ENCODE measurements around the gene GASK1A. TPM values are rescaled to one million over a fixed set of nuclear protein-coding genes. Genes with fewer than 3 reads are reported as not detected.

The GASK1A gene
- total RNA-seq, 1 donor from 2014 or later: 16.5 TPM

DNA sequence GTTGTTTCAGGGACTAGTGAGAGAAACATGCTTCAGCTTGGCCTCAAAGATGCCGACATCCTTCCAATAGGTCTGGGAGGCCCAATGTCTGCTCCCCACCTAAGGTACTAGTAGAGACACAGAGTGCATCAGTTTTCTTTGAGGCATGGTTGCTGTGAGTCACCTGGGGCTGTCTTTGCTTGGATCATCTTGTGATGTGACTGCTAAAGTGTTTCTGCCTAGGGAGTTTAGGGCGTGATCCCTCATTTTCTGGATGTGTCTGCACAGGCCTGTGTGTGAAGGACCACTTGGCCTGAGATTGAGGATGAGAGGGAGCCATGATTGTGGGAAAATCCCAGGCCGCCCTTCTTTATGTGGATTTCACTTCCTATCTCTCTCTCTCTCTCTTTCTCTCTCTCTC lies 4.8 kb downstream of the GASK1A start:
- DNase-seq: no peak

DNA sequence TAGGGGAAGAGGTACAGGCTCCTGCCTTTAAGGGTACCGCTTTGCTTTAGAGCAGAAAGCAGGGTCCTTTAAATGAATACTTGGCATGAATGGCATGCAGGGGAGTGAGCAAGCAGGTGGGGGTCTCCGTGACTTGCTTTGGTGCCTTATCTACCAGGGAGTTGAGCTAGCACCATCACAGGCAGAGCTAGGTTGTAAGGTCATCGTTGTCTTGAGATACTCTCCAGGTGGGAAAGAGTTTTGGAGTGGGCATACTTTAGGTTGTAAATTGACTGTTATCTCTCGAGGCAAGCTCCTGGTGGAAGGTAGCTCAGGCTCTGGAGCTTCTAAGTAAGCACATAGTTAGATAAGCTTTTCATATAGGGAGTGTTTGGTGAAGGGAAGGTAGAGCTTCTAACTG lies 5.6 kb downstream of the GASK1A start:
- no peak for DNase-seq

- DNase-seq: no peak
These were observed 9.0 kb downstream of the GASK1A start for GRCh38 chr3:42988097-42988496.

GRCh38 chr3:42988566-42988965 lies 9.5 kb downstream of the GASK1A start:
- no peak for DNase-seq

- no peak for DNase-seq
These were observed 12.5 kb downstream of the GASK1A start for GRCh38 chr3:42991341-42992315.

DNA sequence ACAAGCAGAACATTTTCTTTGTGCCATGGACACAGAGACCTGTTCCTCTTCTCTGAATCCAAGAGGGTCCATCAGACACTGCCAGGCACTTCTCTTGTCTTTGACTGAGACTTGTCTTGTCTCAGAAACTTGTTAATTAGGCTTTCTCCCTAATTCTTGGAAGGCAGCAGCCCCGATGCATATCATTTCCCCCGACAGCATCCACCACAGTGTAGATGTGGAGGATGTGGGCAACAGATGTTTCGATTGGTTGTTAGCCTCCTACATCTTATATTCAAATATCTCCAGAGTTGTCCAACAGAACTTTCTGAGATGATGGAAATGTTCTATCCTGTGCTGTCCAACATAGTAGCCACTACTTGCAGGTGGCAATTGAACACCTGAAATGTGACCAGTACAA lies 15.5 kb downstream of the GASK1A start:
- no peak for DNase-seq

GRCh38 chr3:42996021-42996420 lies 16.9 kb downstream of the GASK1A start:
- DNase-seq: no peak

- DNase-seq: no peak
These were observed 17.5 kb downstream of the GASK1A start for GRCh38 chr3:42996633-42997075.

- DNase-seq: no peak
These were observed 20.1 kb downstream of the GASK1A start for GRCh38 chr3:42999212-42999611.

GRCh38 chr3:42999632-43000031 lies 20.5 kb downstream of the GASK1A start:
- DNase-seq: no peak

GRCh38 chr3:43000387-43000786 lies 21.3 kb downstream of the GASK1A start:
- no peak for DNase-seq

DNA sequence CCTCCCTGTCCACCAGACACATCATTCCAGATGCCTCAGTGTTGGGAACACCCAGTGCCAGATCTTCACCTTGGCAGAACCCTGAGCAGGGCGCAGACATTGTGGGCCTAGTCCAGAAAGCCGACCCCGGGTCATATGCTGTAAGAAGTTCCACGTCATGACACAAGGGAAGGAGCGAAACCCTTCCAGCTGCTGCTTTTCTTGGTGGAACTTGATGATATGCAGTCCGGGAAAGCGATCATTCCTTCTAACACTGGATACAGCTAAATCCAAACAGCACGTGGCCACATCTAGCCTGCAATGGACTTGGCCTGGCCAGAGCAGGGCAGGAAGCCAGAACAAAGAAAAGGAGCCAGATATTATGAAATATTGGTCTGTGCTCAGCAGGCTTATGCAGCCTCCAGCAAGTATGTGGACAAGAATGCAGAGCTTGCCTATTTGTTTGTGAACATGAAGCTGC lies 22.0 kb downstream of the GASK1A start:
- DNase-seq: peak; percentile 94

- DNase-seq: no peak
These were observed 22.5 kb downstream of the GASK1A start for GRCh38 chr3:43001556-43002121.

GRCh38 chr3:43004282-43004681 lies 25.2 kb downstream of the GASK1A start:
- no peak for DNase-seq

DNA sequence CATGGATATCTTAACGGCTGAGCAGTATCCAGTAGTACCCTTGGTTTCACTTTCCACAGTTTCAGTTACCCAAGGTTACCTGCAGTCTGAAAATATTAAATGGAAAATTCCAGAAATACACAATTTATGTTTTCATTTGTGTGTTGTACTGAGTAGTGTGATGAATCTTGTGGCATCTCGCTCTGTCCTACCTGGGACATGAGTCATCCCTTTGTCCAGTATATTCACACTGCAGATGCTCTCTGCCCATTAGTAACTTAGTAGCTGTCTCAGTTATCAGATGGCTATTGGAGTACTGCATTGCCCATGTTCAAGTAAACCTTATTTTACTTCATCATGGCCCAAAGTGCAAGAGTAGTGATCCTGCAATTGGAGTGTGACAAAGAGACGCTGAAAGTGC lies 26.1 kb downstream of the GASK1A start:
- no peak for DNase-seq

- no peak for DNase-seq
These were observed 26.9 kb downstream of the GASK1A start for GRCh38 chr3:43005981-43006380.

DNA sequence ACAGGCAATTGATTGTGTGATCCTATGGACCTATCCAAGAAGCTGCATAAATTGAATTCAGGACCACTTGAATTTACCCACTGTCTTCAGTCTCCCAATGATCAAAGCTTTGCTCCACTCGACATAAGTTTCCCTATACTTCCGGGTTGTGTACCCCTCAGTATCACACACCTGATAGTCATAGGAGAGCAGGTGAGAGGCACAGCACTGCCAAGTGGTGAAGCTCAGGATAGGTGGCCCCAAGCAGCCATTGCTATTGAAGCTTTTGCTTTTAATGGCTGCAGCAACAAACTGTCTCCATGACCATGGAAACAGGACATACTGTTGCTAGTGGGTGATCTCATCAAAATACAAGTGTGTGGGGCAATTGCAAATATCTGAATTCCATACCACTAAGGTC lies 27.7 kb downstream of the GASK1A start:
- no peak for DNase-seq

DNA sequence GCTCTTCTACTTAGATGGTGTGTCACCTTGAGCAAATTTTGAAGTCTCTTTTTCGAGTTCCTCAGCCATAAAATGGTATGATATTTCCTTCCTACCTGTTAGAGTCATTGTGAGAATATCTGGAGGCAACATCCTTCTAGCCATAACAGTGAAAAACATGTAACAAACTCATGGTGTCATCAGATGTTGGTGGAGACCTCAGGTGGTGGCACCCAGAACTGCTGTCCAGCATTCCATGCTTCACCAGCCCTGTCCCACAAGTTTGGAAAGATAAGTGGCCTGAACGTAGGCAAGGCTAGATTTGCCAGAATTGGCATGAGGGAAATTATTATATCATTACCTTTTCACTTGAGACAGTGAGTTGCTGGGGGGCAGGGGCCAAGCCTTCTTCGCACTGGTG lies 30.4 kb downstream of the GASK1A start:
- no peak for DNase-seq

DNA sequence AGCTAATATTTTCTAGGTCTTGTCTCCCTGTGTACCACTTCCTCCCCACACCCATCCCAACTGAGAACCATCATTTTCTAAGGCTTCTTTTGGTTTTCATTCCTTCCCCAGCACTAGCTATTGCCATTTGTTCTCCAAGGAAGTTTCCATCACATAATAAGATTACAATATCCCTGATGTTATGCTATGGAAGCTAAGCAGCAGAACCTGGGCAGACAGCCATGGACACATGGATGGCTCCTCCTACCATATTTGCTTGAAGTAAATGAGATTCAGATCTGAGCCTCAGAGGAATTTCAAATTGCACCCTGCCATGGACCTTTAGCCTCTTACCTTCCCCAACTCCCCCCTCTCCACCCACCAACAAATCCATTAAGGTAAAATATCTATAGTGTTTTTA lies 31.5 kb downstream of the GASK1A start:
- DNase-seq: peak; percentile 73

GRCh38 chr3:43011638-43012037 lies 32.5 kb downstream of the GASK1A start:
- DNase-seq: no peak

- DNase-seq: no peak
These were observed 33.1 kb downstream of the GASK1A start for GRCh38 chr3:43012174-43012573.

- DNase-seq: no peak
These were observed 34.1 kb downstream of the GASK1A start for GRCh38 chr3:43013256-43013655.

- no peak for DNase-seq
These were observed 34.6 kb downstream of the GASK1A start for GRCh38 chr3:43013743-43014155.

- DNase-seq: no peak
These were observed 35.1 kb downstream of the GASK1A start for GRCh38 chr3:43014241-43014640.

All from skin of body (tissue), 2 donors.